NCI-H2196 treated with DMSO at 0.1 percent for 48 hours (cell line): ENCODE data around the gene GATA2.

Source experiments
- DNase-seq: peaks from one replicate; lab custom pipeline; 2025; ENCODE audit not compliant: unreplicated experiment; lab: John Stamatoyannopoulos, UW

The GATA2 gene

DNA sequence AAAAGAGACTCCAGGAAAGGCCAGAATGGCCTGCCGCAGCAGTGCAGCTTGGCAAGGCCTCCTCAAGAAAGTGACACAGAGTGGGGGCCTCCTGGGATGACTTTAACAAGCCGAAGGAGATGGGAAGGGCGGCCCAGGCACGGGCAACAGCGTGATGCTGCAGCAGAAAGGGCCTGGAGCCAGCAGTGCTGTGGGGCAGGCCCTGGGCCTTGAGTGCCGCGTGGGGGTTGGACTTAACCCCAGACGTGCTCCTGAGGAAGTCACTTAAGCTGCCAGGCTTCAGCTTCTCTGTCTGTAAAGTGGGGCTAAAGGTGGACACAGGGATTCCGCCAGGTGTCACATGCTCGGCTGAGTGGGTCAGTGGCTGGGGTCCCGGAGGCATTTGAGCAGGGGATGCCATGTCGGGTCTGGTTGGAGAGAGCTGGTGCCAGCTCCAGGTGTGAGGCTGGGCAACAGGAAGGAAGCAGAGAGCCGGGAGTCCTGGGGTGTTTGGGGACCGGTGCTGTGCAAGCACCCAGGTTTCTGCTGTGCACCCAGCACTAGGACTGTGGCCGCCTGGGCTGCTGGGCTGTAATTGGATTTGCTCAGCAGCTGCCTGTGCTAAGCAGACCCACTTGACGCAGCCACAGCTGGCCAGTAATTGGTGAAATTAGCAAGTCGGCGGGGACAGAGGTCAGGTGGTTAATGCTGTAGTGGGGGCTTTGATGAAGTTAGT lies 34.1 kb downstream of the GATA2 start:
- no peak for DNase-seq

DNA sequence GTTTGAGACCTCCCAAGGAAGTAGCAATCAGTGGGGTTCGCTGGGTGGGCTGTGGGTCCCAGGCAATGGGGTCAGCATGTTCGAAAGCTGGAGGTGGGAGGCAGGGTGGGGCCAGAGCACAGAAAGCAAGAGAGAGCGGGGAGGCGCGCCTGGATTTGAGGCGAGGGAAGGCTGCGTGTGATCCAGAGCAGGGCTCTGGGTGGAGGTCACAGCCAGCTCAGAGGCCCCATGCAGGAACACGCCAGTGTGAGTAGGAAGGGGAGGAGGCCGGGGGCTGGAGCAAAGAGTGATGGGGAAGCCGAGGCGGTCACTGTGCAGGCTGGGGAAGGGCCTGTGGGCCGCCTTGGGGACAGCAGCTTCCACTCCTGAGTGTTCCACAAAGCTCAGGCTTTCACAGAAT lies 35.1 kb downstream of the GATA2 start:
- DNase-seq, result no peak

DNA sequence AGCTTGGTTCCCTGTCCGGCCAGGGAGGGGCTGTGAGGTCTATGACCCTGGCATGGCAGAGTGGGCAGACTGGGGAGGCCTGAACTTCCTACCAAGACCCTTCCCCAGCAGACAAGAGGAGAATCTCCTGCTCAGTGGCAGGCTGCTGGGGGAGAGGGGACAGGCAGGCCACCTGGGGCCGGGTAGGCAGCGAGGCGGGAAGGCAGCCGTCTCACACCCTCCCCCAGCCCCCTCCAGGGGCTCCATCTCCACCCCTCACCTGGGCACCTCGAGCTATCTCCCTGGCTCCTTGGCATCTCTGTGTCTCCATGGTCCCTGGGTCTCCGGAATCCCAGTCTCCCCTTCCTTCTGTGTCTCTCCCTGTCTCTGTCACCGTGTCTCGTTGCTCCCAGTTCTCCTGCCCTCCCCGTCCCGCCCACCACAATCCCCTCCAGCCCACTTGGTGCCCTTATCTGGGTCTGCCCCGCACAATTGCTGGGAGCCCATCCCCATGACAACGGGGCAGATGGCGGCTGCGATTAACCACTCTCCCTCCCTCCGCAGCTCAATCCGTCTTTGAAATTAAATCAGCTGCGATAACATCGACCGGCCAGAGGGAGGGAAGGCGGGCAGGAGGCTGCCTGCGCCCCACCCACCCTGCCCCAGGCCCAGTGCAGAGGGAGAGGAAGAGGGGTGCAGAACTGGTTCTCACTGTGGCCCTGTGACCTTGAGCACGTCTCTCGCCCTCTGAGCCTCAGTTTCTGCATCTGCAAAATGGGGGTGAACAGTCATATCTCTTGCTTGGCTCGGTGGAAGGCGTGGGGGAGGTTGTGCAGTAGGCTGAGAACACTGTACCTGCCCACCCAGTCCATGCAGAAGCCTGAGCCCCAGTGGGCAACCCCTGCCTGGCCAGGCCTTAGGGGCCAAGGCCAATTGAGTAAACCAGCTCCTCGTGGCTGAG lies 36.0 kb downstream of the GATA2 start:
- DNase-seq, result no peak

DNA sequence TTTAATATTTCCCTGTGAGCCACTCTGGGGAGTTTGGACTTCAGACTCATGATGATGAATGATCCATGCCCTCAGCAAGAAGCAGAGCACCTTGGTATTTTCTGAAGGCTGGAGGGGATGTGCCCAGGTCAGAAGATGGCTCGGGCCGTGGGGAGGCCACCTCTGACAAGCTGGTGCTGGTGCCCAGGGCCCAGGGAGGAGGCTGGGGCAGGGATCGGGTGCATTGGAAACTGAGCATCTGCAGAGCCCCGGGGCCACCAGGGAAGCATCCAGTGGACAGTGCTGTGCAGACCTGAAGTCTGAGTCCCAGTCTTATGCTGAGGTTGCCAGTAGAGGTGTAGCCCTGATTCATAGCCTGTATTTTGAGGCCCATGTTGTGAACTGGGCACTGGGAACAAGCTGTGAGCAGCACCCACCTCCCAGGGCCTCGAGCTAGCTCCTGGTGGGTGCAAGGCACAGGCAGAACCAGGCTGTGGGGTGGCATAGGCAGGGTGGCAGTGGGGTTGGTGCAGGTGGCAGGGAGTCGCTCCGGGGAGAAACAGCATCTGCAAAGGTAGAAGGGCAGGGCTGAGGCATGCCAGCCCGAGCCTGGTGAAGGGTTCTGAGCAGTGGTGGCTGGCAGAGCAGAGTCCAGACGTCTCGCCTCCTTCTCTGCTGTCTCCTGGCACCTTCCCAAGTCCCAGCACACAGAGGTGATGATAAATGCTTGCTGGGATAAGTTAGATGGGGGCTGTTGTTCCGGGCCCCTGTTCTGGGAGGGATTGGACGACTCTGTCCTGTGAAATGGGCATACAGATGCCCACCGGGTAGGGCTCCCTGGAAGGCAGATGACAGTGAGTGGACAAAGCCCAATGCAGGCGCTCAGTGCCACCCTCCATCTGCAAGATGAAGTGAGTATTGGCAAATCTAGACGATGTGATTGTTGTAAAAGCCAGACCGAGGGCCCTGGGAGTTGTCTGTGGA lies 36.9 kb downstream of the GATA2 start:
- no peak for DNase-seq

DNA sequence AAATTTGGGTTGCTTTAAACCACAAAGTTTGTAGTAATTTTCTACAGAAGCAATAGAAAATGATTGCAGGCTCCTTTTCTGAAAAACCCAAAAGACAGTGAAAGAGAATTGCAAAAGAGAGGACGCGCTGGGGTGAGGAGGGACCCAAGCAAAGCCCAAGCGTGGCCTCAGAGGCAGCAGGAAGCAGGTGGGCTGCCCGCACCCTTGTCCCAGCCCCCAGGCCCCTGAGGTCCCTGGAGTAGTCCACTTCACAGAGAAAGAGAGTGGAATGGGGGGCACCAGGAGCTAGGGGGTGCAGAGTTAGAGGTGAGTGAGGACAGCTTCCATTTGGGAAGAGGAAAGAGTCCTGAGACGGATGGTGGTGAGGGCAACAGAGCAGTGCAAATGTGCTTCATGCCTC lies 37.9 kb downstream of the GATA2 start:
- DNase-seq, result no peak

DNA sequence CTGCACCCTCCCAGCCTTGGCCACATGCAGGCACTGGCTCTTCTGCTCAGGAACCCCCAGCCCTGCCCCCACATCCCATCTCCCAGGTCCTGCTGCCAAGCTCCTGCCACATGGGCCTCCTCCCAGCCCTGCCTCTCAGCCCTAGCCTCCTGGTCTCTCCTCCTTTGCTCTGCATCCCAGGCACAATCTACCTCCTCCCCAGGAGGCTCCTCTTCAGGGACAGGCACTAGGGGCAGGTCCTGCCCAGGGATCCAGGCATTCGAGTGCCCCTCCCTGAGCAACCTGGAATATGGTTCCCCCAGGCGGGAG lies 38.7 kb downstream of the GATA2 start:
- no peak for DNase-seq

DNA sequence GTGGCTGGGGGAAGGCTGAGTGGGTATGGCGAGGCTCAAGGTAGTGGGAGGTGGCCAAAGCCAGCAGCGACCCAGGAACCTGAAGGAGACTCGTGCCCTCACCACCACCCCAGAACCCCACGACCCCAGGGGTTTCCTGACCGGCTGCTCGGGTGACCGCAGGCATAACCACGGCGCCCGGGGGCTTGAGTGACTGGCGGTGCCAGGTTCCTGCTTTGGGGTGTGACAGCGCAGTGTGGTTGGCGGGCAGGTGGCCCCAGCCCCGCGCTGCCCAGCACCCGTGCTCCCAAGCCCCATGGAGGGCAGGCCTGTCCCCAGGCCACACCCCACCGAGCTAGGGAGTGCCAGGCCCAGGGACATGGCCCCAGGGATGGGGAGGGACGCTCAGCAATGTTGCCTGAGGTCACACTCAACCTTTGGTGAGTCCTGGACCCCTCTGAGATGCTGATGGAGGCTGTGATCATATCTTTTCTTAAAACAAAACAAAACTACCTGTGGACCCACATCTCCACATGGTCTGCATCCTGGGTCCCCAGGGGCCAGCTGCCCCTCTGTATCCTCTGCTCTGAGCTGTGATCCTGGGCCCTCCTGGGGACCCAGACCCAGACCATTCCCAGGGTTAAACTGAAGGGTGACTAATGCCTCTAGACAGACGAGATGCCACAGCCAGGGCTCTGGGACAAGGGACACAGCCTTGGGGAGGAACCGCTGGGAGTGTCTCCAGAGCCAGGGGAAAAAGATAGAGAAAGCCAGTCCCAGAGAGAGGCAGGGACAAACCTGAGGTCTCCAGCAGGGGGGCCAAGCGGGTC lies 39.3 kb downstream of the GATA2 start:
- no peak for DNase-seq

DNA sequence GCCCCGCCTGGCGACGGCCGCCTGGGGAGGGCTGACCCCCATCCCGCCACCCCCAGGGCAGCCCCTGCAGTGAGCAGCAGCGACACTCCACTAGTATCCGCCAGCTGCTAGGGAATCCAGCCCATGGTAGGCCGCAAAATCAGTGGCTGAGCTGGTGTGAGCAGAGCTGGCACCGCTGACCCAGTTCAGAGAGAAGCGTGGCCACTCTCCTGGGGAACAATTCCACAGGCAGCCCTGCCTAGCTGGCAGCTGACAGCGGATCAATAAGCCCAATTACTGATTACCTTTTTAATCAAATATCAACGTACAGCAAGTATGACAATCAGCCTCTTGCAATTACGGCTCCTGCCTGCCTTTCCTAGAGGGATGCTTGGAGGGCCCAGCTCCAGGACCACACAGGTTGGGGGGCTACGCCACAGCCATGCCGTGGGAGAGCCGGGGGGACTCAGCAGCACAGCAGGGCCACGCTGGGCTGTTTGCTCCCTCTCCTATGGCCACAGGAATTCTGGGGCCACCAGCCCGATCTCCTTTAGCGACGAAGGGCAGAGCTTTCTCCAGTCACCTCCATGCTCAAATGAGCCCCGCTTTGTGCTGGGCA lies 40.2 kb downstream of the GATA2 start:
- DNase-seq, result no peak

DNA sequence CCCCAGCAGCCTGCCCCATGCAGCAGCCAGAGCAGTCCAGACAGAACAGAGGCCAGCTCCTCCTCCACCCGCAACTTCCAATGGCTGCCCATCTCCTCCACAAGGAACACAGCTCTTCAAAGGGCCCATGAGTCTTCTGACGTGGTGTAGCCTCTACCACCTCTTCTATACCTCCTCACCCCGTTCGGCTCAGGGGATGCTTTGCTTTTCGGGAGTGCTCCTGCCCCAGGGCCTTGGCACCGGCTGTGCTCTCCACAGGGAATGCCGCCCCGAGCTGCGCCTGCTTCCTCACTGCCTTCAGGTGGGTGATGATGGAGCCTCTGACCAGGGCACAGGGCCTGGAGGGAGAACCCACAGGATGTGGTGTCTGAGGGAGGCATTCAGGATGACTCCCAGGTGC lies 40.9 kb downstream of the GATA2 start:
- DNase-seq, result no peak

DNA sequence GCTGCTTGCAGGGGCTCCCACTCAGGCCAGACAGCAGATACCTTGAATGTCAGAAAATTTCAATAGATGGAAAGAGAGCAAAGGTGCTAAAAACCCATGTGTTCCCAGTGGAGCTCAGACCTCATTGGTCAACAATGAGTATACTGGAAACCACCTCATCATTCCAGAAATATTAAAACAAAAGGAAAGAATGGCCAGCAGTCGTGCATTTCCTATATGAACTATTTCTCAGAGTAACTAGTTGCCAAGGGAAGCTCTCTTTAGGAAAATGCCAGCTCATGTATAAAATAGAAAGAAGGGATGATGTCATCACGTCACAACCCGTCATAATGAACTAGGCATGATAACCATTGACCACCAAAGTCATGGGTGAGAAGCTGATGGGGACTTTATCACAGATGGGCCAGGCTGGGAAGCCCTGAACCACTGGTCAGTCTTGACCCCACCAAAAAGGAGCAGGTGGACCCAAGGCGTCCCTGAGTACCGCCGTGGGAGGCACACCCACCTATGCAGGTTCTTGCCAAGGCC lies 43.8 kb downstream of the GATA2 start:
- DNase-seq, result no peak

DNA sequence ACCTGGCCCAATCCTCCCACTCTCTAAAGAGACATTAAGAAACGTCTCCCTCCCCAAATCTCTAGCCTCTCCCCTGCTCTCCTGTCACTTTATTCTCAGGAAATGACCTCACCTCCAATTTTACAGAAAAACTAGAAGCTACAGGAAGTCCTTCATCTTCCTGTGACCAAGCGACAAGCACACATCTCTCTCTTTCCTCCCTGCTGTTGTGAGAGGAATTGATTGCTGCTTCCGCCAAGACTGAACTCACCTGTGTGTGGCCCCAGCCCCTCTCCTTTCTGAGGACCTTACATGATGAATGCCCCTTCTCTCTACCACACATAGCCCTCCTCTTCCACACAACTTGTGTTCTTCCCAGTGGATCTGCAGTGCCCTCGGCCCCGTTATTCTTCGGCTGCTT lies 44.5 kb downstream of the GATA2 start:
- DNase-seq, result no peak

DNA sequence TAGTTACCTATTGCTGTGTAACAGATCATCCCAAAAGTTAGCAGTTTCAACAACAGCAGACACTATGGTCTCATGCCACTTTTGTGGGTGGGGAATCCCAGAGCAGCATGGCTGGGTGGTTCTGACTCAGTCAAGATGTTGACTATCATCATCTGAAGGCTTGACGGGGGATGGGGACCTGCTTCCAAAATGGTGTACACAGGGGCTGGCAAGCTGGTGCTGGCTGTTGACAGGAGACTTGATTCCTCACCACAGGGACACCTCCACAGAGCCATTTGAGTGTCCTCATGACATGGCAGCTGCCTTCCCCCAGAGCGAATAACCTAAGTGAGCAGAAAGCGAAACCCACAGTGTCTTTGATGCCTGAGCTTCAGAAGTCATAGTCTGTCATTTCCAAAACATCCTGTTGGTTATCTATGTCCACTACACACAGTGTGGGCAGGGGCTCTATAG lies 45.4 kb downstream of the GATA2 start:
- DNase-seq, result no peak

DNA sequence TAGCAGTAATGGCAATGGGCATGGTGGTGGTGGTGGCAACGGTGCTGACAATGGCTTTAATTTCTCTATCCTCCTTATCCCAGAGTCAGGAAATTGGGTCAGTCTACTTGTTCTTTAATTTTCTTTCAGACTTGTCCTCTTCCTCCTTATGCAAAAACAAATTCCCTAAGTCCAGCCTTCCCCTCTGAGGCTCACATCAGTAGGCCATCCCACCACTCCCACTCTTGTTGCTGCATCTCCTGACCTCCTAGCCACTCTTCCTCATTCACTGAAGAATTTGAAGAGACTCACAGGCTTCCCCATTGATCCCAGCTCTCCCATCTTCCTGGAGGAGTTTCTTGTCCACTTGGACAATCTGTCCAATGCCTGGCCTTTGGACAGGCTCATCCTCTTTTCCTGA lies 46.2 kb downstream of the GATA2 start:
- no peak for DNase-seq

DNA sequence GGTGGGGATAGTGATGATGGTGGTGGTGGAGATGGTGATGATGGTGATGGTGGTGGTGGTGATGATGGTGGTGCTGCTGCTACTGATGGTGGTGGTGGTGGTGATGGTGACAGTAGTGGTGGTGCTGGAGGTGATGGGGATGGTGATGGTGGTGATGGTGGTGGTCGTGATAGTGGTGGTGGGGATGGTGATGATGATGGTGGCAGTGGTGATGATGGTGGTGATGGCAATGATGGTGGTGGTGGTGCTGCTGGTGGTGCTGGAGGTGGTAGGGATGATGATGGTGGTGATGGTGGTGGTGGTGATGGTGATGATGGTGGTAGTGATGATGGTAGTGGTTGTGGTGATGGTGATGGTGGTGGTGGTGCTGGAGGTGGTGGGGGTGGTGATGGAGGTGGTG lies 47.6 kb downstream of the GATA2 start:
- no peak for DNase-seq

DNA sequence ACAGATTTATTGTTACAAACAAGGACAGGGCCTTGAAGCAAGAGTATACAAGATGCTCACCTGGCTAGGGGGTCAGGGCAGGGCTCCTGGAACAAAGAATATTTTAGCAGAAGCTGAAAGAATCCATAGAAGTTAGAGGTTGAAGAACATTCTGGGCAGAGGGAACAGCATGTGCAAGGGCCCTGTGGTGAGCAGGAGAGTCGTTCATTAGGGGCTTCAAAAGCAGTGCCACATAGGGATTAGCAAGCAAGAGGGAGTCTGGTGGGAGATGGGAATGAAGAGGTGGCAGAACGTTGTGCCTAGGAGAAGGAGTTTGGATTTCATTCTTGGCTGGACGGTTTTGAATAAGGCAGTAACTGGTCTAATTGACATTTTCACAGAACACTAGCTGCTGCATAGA lies 49.2 kb downstream of the GATA2 start:
- DNase-seq, result no peak

DNA sequence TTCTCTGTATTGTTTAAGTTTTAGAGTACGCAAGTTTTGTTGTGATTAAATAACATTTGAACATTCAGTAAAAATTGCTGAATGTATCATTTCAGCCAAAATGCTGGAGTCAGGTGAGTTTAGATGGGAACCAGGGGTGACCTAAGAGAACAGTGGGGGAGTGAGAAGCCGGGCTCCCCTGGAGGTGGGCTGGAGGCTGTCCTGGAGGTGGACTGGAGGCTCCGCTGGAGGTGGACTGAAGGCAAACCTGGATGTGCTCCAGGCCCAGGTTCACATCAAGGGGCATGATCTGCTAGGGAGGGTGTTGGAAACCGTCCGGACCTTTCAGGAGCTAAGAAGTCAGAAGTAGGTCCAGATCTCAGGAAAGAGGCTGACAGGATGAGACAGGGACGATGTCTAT lies 50.1 kb downstream of the GATA2 start:
- DNase-seq, result no peak

DNA sequence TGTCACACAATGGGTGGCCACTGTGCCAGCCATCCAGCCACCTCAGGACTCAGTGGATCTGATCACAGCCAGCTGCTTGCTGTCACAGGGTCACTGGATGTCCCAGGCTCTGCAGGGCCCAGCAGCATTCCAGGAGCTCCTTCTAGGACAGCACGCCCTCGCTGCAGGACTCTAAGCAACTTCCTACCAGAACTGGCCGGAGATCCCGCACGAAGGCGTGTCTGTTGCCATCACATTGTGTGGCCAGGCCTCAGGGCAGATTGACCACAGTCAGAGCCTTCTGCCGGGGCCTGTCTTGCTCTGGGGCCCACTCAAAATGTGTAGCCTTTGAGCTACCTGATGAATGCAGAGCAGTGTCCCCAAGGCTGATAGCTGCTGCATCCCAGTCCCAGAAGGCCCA lies 50.9 kb downstream of the GATA2 start:
- DNase-seq, result no peak

DNA sequence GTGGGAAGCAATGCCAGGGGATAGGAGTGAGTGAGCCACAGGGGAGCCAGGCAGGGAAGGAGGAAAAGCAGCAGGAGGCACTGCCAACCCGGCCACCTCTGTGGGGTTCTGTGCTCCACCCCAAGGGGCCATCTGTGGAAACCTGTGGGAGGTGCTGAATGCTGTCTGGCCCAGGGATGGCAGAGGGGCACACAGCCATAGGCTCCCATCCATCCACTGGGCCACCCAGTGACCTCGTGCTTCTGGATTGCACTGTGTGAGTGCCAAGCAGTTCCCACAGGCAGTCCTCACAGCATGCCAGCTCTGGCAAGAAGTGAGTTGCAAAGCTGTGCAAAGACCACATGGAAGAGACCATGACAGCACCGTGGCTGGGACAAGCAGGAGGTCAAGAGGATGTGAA lies 53.8 kb downstream of the GATA2 start:
- DNase-seq, result no peak

DNA sequence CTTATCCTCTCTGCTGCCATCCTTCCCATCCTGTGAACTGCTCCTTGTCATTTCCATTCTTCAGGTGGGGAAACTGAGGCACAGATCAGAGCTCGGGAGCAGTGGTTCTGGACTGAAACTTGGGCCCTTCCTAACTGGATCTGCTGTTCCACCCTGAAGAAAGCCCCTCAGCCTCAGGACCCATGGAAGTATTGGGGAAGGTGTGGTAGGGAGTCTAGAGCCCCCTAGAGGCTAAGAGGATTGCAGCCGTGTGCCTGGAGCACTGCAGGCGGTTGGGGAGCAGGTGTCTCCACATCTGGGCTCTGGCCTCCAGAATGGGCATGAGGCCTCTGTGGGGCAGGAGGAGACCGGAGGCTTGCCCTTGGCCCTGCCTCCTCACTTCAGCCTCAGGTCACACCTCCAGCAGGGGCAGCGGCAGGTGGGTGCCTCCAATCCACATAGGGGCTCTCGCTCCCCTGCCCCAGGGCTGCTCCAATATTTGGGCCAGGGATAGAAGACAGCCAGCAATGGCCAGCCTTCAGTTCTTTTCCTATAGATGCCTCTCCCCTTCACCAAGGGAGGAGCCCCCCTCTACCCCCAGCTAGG lies 54.4 kb downstream of the GATA2 start:
- no peak for DNase-seq

DNA sequence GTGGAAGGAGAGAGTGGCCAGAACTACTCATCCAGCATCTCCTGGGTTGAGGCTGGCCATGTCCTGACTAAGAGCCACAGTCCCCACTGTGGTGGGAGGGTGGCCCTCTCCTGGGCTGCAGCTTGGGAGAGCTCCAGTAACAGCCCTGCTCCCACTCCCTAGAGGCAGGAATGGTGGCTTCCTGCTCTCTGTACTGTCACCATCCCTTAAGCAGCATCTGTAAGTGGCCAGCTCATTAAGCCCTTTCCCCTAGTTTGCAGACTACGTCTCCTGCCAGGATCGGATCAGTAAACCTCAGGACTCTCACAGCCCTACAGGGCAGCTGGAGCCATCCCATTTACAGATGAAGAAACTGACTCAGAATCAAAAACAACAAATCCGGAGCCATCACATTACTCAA lies 56.8 kb downstream of the GATA2 start:
- no peak for DNase-seq
